Hepatocyte (in vitro differentiated cells): ENCODE data around the gene PLEKHJ1. TPM values are rescaled to one million over a fixed set of nuclear protein-coding genes. Genes with fewer than 3 reads are reported as not detected.

Source experiments
- DNase-seq: peaks from one replicate; pipeline ENCODE4 v3.0.0-alpha.2; 2016; ENCODE audit warnings: low spot score
- H2AFZ ChIP-seq: fragments of 200-600 bp; sonication (generic); 2 replicates; pipeline ENCODE4 v1.6.0; 2016; ENCODE audit warnings: antibody characterized with exemption, mild to moderate bottlenecking
- H3K27ac ChIP-seq: fragments of 200-600 bp; sonication (generic); 2 replicates; pipeline ENCODE4 v1.5.1; 2016; ENCODE audit warnings: mild to moderate bottlenecking
- H3K27me3 ChIP-seq: fragments of 200-600 bp; sonication (generic); 2 replicates; pipeline ENCODE4 v1.6.1; 2016
- H3K36me3 ChIP-seq: fragments of 200-600 bp; sonication (generic); replicated peaks from 2 replicates; pipeline ENCODE4 v1.5.1; 2016; ENCODE audit warnings: low read depth; ENCODE audit not compliant: insufficient read depth
- H3K4me1 ChIP-seq: fragments of 200-600 bp; sonication (generic); 2 replicates; pipeline ENCODE4 v1.5.1; 2016; ENCODE audit warnings: mild to moderate bottlenecking, moderate library complexity; ENCODE audit not compliant: insufficient read depth
- H3K4me2 ChIP-seq: fragments of 200-600 bp; sonication (generic); 2 replicates; pipeline ENCODE4 v1.6.0; 2016
- H3K4me3 ChIP-seq: fragments of 200-600 bp; sonication (generic); 2 replicates; pipeline ENCODE4 v1.5.1; 2016; ENCODE audit warnings: mild to moderate bottlenecking
- H3K79me2 ChIP-seq: fragments of 200-600 bp; sonication (generic); 2 replicates; pipeline ENCODE4 v1.6.0; 2017; ENCODE audit warnings: mild to moderate bottlenecking
- H3K9me2 ChIP-seq: fragments of 200-600 bp; sonication (generic); replicated peaks from 2 replicates; pipeline ENCODE4 v1.6.0; 2017; ENCODE audit warnings: mild to moderate bottlenecking; ENCODE audit not compliant: insufficient read depth
- H3K9me3 ChIP-seq: fragments of 200-600 bp; sonication (generic); 2 replicates; pipeline ENCODE4 v1.5.1; 2016; ENCODE audit warnings: low read depth, mild to moderate bottlenecking
- H4K20me1 ChIP-seq: fragments of 200-600 bp; sonication (generic); 2 replicates; pipeline ENCODE4 v1.6.0; 2016; ENCODE audit warnings: mild to moderate bottlenecking; ENCODE audit not compliant: insufficient read depth, poor library complexity, severe bottlenecking
- EZH2 ChIP-seq: fragments of 200-600 bp; sonication (generic); IDR thresholded peaks from 2 replicates; pipeline ENCODE4 v1.6.1; 2016; ENCODE audit warnings: antibody characterized with exemption, mild to moderate bottlenecking, borderline replicate concordance
- EZH2phosphoT487 ChIP-seq: fragments of 200-600 bp; sonication (generic); IDR thresholded peaks from one replicate; pipeline ENCODE4 v1.6.1; 2018; ENCODE audit warnings: antibody characterized with exemption, mild to moderate bottlenecking, low read depth, moderate library complexity; ENCODE audit not compliant: unreplicated experiment, severe bottlenecking
- WGBS: methylation state at CpG from one replicate; pipeline ENCODE4 v1.1.6; 2016; ENCODE audit warnings: low lambda C conversion rate; ENCODE audit errors: missing lambda C conversion rate; 5-methylcytosine and 5-hydroxymethylcytosine counted together
- polyA plus RNA-seq: library from polyadenylated mRNA; unstranded; fragments of >200 nt; fragmentation: Nextera tagmentation; extraction: Ambion mirVana; gene quantifications from 2 replicates; pipeline ENCODE4 v1.2.1, GENCODE V29; 2016
- total RNA-seq: library from RNA; depleted of rRNA; stranded (reverse); fragments of >200 nt; gene quantifications from 2 replicates; pipeline ENCODE4 v1.2.3, GENCODE V29; 2014
- TF ChIP-seq, protein P1 (sequence below): fragments of 200-600 bp; sonication (generic); IDR thresholded peaks from 2 replicates; pipeline ENCODE4 v1.5.1; 2016; ENCODE audit warnings: antibody characterized with exemption, mild to moderate bottlenecking; ENCODE audit not compliant: poor library complexity

PLEKHJ1 gene
- total and polyA plus RNA-seq, 2 experiments from 2014 or later: 165 to 190 TPM

- Histone ChIP-seq H3K36me3 (no peaks in the 10 kb centered on the region), H3K27ac (peak overlapping the region; percentile 97), H3K27me3 (no peaks in the 10 kb centered on the region), H3K79me2 (peaks cover 91% of the 10 kb centered on the region), H3K4me2 (peak overlapping the region; percentile 84), H3K4me3 (no peak overlapping the region), H4K20me1 (peaks cover 47% of the 10 kb centered on the region), H2AFZ (no peak overlapping the region), H3K9me3 (no peaks in the 10 kb centered on the region), H3K9me2 (no peaks in the 10 kb centered on the region), H3K4me1 (peaks cover 61% of the 10 kb centered on the region)
- DNase-seq: no peak
- TF ChIP-seq, protein P1, sequence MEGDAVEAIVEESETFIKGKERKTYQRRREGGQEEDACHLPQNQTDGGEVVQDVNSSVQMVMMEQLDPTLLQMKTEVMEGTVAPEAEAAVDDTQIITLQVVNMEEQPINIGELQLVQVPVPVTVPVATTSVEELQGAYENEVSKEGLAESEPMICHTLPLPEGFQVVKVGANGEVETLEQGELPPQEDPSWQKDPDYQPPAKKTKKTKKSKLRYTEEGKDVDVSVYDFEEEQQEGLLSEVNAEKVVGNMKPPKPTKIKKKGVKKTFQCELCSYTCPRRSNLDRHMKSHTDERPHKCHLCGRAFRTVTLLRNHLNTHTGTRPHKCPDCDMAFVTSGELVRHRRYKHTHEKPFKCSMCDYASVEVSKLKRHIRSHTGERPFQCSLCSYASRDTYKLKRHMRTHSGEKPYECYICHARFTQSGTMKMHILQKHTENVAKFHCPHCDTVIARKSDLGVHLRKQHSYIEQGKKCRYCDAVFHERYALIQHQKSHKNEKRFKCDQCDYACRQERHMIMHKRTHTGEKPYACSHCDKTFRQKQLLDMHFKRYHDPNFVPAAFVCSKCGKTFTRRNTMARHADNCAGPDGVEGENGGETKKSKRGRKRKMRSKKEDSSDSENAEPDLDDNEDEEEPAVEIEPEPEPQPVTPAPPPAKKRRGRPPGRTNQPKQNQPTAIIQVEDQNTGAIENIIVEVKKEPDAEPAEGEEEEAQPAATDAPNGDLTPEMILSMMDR: no peak
- TF ChIP-seq EZH2phosphoT487: no peak
- TF ChIP-seq EZH2: no peak
- 80% methylated on average over 6 of the region's 6 CpGs for WGBS
Measured at GRCh38 chr19:2237869-2238153, 1.7 kb upstream of the PLEKHJ1 start.

- Histone ChIP-seq H3K4me3 (peak overlapping the region; percentile 41), H3K36me3 (no peaks in the 10 kb centered on the region), H3K4me2 (peak overlapping the region; percentile 84), H3K9me3 (no peaks in the 10 kb centered on the region), H3K4me1 (peaks cover 55% of the 10 kb centered on the region), H4K20me1 (peaks cover 42% of the 10 kb centered on the region), H3K27me3 (no peaks in the 10 kb centered on the region), H3K79me2 (peaks cover 89% of the 10 kb centered on the region), H3K27ac (peak overlapping the region; percentile 97), H2AFZ (peak overlapping the region; percentile 3), H3K9me2 (no peaks in the 10 kb centered on the region)
- DNase-seq: no peak
- 54% methylated on average over 42 of the region's 43 CpGs for WGBS
- TF ChIP-seq EZH2: no peak
- TF ChIP-seq, protein P1: no peak
- no peak for TF ChIP-seq EZH2phosphoT487
Measured at GRCh38 chr19:2237051-2237868, 1.1 kb upstream of the PLEKHJ1 start.

- H3K36me3 ChIP-seq: no peaks in the 10 kb centered on the region
- H3K9me3 ChIP-seq: no peaks in the 10 kb centered on the region
- DNase-seq: no peak
- H3K4me3 ChIP-seq: peak overlapping the region; percentile 82
- peak overlapping the region; percentile 4 for H2AFZ ChIP-seq
- H3K4me1 ChIP-seq: peaks cover 45% of the 10 kb centered on the region
- H4K20me1 ChIP-seq: peaks cover 29% of the 10 kb centered on the region
- H3K27ac ChIP-seq: peak overlapping the region; percentile 97
- H3K4me2 ChIP-seq: peak overlapping the region; percentile 84
- WGBS: under 1% methylated on average over 15 of the region's 28 CpGs
- H3K79me2 ChIP-seq: peaks cover 82% of the 10 kb centered on the region
- H3K27me3 ChIP-seq: no peaks in the 10 kb centered on the region
- no peaks in the 10 kb centered on the region for H3K9me2 ChIP-seq
- TF ChIP-seq EZH2phosphoT487 (no peak), EZH2 (no peak)
- TF ChIP-seq, protein P1: no peak
Measured at GRCh38 chr19:2236064-2236313, 140 bp downstream of the PLEKHJ1 start.
